IMR-90 (cell line): ENCODE results near the gene PTRHD1. TPM values are rescaled to one million over a fixed set of nuclear protein-coding genes. Genes with fewer than 3 reads are reported as not detected.

Source experiments
- ATAC-seq: fragments of 200-7000 bp; cut with Tn5 transposase; 2 replicates; pipeline ENCODE4 v1.9.1; 2020; ENCODE audit warnings: low read depth, mild to moderate bottlenecking, moderate library complexity
- BruUV-seq: library from RNA; stranded (reverse); fragments of 400-500 nt; replicated peaks from 2 replicates; lab custom pipeline; 2021; lab: Mats Ljungman, UMichigan
- CTCF ChIA-PET: fragments of 300-600 bp; formaldehyde crosslinking; extraction: SDS; loops from one replicate; lab custom pipeline; 2021; ENCODE audit warnings: antibody characterized with exemption; lab: Yijun Ruan, JAX
- POLR2A ChIA-PET: fragments of 300-600 bp; sonication (Branson Sonifier 250); formaldehyde crosslinking; loops from one replicate; lab custom pipeline; 2022; ENCODE audit warnings: antibody characterized with exemption; ENCODE audit not compliant: unreplicated experiment; lab: Charles Lee
- DNase-seq: peaks from one replicate; pipeline ENCODE4 v3.0.0; 2013
- H2AFZ ChIP-seq: replicated peaks from 2 replicates; pipeline ENCODE3; 2013; ENCODE audit warnings: low read length, mild to moderate bottlenecking; ENCODE audit not compliant: poor library complexity
- H2AK5ac ChIP-seq: 2 replicates; pipeline ENCODE4 v1.6.1; 2013; ENCODE audit warnings: low read depth, low read length, inconsistent platforms
- H2AK9ac ChIP-seq: replicated peaks from 2 replicates; pipeline ENCODE3; 2013; ENCODE audit warnings: mild to moderate bottlenecking, low read depth, low read length, moderate library complexity; ENCODE audit not compliant: poor library complexity
- H2BK120ac ChIP-seq: 2 replicates; pipeline ENCODE4 v1.6.1; 2013; ENCODE audit warnings: low read depth, low read length, inconsistent platforms
- H2BK15ac ChIP-seq: 3 replicates; pipeline ENCODE4 v1.6.1; 2013; ENCODE audit warnings: low read depth, low read length, inconsistent platforms
- H2BK20ac ChIP-seq: 2 replicates; pipeline ENCODE4 v1.6.1; 2013; ENCODE audit warnings: low read depth, mild to moderate bottlenecking, inconsistent platforms, low read length, moderate library complexity
- H2BK5ac ChIP-seq: 2 replicates; pipeline ENCODE4 v1.6.1; 2013; ENCODE audit warnings: mild to moderate bottlenecking, low read depth, low read length, inconsistent platforms; ENCODE audit not compliant: poor library complexity, severe bottlenecking
- H3K14ac ChIP-seq: replicated peaks from 2 replicates; pipeline ENCODE4 v1.6.1; 2013; ENCODE audit warnings: low read depth, low read length, inconsistent platforms
- H3K18ac ChIP-seq: 2 replicates; pipeline ENCODE4 v1.6.1; 2013; ENCODE audit warnings: low read depth, low read length, control low read depth
- H3K23ac ChIP-seq: 2 replicates; pipeline ENCODE4 v1.6.1; 2013; ENCODE audit warnings: low read depth, low read length, inconsistent platforms
- H3K27ac ChIP-seq: 2 replicates; pipeline ENCODE4 v1.5.1; 2013; ENCODE audit warnings: mild to moderate bottlenecking, control low read depth, low read length; ENCODE audit not compliant: insufficient read depth
- H3K27me3 ChIP-seq: 2 replicates; pipeline ENCODE4 v1.6.1; 2013; ENCODE audit warnings: low read length; ENCODE audit not compliant: control insufficient read depth, insufficient read depth
- H3K36me3 ChIP-seq: 2 replicates; pipeline ENCODE4 v1.6.1; 2013; ENCODE audit warnings: low read length, mixed read lengths; ENCODE audit not compliant: control insufficient read depth, insufficient read depth
- H3K4ac ChIP-seq: 2 replicates; pipeline ENCODE4 v1.6.1; 2013; ENCODE audit warnings: low read depth, low read length, inconsistent platforms
- H3K4me1 ChIP-seq: 2 replicates; pipeline ENCODE4 v1.6.1; 2013; ENCODE audit warnings: low read length, mixed read lengths; ENCODE audit not compliant: control insufficient read depth, insufficient read depth
- H3K4me2 ChIP-seq: 2 replicates; pipeline ENCODE4 v1.6.1; 2013; ENCODE audit warnings: low read depth, mild to moderate bottlenecking, control low read depth, low read length, moderate library complexity
- H3K4me3 ChIP-seq: 2 replicates; pipeline ENCODE4 v1.5.1; 2013; ENCODE audit warnings: low read depth, mild to moderate bottlenecking, control low read depth, low read length, moderate library complexity; ENCODE audit not compliant: insufficient read depth
- H3K56ac ChIP-seq: 2 replicates; pipeline ENCODE4 v1.6.1; 2013; ENCODE audit warnings: low read length, inconsistent platforms; ENCODE audit not compliant: insufficient read depth; ENCODE audit errors: extremely low read depth
- H3K79me1 ChIP-seq, 2 experiments: 2 replicates each; pipeline ENCODE4 v1.6.1; 2013; ENCODE audit warnings: low read length in 2 of 2, inconsistent platforms in 1 of 2, low read depth in 1 of 2
- H3K9ac ChIP-seq: 2 replicates; pipeline ENCODE4 v1.6.1; 2013; ENCODE audit warnings: low read depth, low read length, control low read depth
- H3K9me1 ChIP-seq: 2 replicates; pipeline ENCODE4 v1.6.1; 2013; ENCODE audit warnings: low read length, inconsistent platforms; ENCODE audit not compliant: insufficient read depth
- H3K9me3 ChIP-seq: 2 replicates; pipeline ENCODE4 v1.6.1; 2013; ENCODE audit warnings: low read length; ENCODE audit not compliant: control insufficient read depth, insufficient read depth
- H4K20me1 ChIP-seq: 2 replicates; pipeline ENCODE4 v1.6.1; 2013; ENCODE audit warnings: low read length, inconsistent platforms; ENCODE audit not compliant: insufficient read depth
- H4K5ac ChIP-seq: 2 replicates; pipeline ENCODE4 v1.6.1; 2013; ENCODE audit warnings: mild to moderate bottlenecking, low read depth, low read length, control low read depth
- H4K8ac ChIP-seq, 2 experiments: 2 replicates each; pipeline ENCODE4 v1.6.1; 2013; ENCODE audit warnings: low read depth in 2 of 2, low read length in 2 of 2, control low read depth in 1 of 2, inconsistent platforms in 1 of 2
- H4K91ac ChIP-seq: 2 replicates; pipeline ENCODE4 v1.6.1; 2013; ENCODE audit warnings: low read depth, low read length, inconsistent platforms; ENCODE audit not compliant: insufficient read depth
- BHLHE40 ChIP-seq: fragments of 150-350 bp; IDR thresholded peaks from 2 replicates; pipeline ENCODE4 v1.6.1; 2016; ENCODE audit warnings: mild to moderate bottlenecking, low read depth, low read length
- CEBPB ChIP-seq: IDR thresholded peaks from 2 replicates; pipeline ENCODE4 v1.6.1; 2012; ENCODE audit warnings: low read depth, low read length, improper control_type of control experiment
- CHD1 ChIP-seq: IDR thresholded peaks from 2 replicates; pipeline ENCODE4 v1.6.1; 2012; ENCODE audit warnings: low read depth, low read length, improper control_type of control experiment
- FOS ChIP-seq: fragments of 150-350 bp; IDR thresholded peaks from 2 replicates; pipeline ENCODE4 v1.6.1; 2016; ENCODE audit warnings: low read depth, low read length
- MAFK ChIP-seq: IDR thresholded peaks from 2 replicates; pipeline ENCODE4 v1.6.1; 2012; ENCODE audit warnings: low read depth, low read length, improper control_type of control experiment
- MAZ ChIP-seq: IDR thresholded peaks from 2 replicates; pipeline ENCODE4 v1.6.1; 2012; ENCODE audit warnings: low read depth, mild to moderate bottlenecking, low read length, improper control_type of control experiment, moderate library complexity, borderline replicate concordance
- MXI1 ChIP-seq: IDR thresholded peaks from 2 replicates; pipeline ENCODE4 v1.6.1; 2012; ENCODE audit warnings: low read depth, mild to moderate bottlenecking, low read length, moderate library complexity, borderline replicate concordance
- NFE2L2 ChIP-seq: fragments of 150-350 bp; IDR thresholded peaks from 2 replicates; pipeline ENCODE4 v1.6.1; 2016; ENCODE audit warnings: low read depth, mild to moderate bottlenecking, low read length
- POLR2A ChIP-seq: IDR thresholded peaks from 2 replicates; pipeline ENCODE4 v1.6.1; 2012; ENCODE audit warnings: mild to moderate bottlenecking, low read depth, low read length
- RAD21 ChIP-seq: IDR thresholded peaks from 2 replicates; pipeline ENCODE4 v1.6.1; 2012; ENCODE audit warnings: low read length, improper control_type of control experiment
- WGBS, 2 experiments: methylation state at CpG; one replicate each; pipeline versions ENCODE4 v1.1.5 to v1.1.7; 2013; ENCODE audit warnings: missing lambda C conversion rate in 2 of 2; ENCODE audit not compliant: insufficient read length in 1 of 2; ENCODE audit errors: extremely low coverage in 2 of 2; 5-methylcytosine and 5-hydroxymethylcytosine counted together
- dilution Hi-C: fragments of 300-500 bp; cut with HindIII; formaldehyde crosslinking; loops from one replicate; pipeline ENCODE4 v1.14.3; 2018; ENCODE audit warnings: low sequenced_read_pairs; ENCODE audit not compliant: unreplicated experiment
- in situ Hi-C: fragments of 300-500 bp; cut with MboI; formaldehyde crosslinking; loops from 3 replicates; pipeline ENCODE4 v1.14.3; 2019; ENCODE audit warnings: low sequenced_read_pairs, inconsistent platforms, mixed read lengths
- intact Hi-C: fragments of 100-400 bp; cut with micrococcal nuclease; formaldehyde crosslinking; loops from 2 replicates; pipeline ENCODE4 v1.10.0; 2022
- polyA plus RNA-seq, 3 experiments: library from polyadenylated mRNA; depleted of rRNA; stranded (reverse); fragments of >200 nt; gene quantifications; 2 replicates each; pipeline ENCODE4 v1.2.3, GENCODE V29; 2012; ENCODE audit warnings: low replicate concordance in 1 of 3
- total RNA-seq: library from RNA; depleted of rRNA; stranded (reverse); fragments of >200 nt; gene quantifications from 2 replicates; pipeline ENCODE4 v1.2.3, GENCODE V29; 2012
- TF ChIP-seq, protein P1 (sequence below): fragments of 150-350 bp; IDR thresholded peaks from 2 replicates; pipeline ENCODE4 v1.6.1; 2016; ENCODE audit warnings: low read depth, mild to moderate bottlenecking, low read length, moderate library complexity, borderline replicate concordance
- TF ChIP-seq, protein P2 (sequence below): conservative IDR thresholded peaks from 2 replicates; pipeline ENCODE4 v1.5.1; 2012; ENCODE audit warnings: mild to moderate bottlenecking, low read depth, low read length, improper control_type of control experiment

The PTRHD1 gene
- total and polyA plus RNA-seq, 2 of the 4 experiments (the other 2 are of a cell fraction), result 11.7 to 30.9 TPM

DNA sequence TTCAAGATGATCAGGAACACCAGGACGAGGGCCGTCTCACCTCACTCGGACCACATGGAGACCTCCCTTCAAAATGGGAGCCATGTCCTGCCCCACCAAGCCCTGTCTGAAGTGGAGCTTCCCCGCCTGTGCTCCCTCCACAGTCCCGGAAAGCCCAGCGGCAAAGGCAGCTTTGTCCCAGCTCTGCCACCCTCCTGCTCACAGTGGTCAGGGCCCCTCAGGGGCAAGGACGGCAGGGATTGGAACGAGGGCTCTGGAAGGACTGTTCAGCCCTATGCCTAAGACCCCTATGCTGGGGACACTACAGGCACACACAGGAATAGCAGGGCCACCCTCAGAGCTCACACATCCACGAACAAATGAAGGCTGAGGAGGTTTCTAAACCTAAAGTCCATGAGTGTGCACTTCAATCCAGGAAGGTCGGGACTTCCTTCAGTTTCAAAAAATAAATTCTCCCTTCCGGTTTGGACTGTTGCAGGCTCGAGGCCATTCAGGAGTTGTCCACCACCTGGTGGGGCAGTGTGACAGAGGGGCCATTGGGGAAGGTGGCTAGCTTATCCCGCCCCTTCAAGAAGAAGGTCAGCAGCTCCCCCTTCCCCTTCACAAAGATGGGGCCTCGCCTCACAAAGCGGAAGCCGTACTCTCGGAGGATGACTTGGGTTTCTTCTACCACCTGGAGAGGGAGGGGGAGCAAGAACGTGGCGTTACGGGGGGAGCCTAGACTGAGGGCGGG is 26.4 kb upstream of the PTRHD1 start:
- H4K20me1 ChIP-seq, result no peaks in the 10 kb centered on the region
- H3K4ac ChIP-seq, result no peak overlapping the region
- ATAC-seq (no peak), DNase-seq (no peak)
- peak overlapping the region; percentile 43 for H2AK9ac ChIP-seq
- no peak overlapping the region for H3K23ac ChIP-seq
- no TSS peak for BruUV-seq
- in situ Hi-C loops, result no loop called here
- no peak overlapping the region for H3K4me3 ChIP-seq
- peak overlapping the region; percentile 25 for H2BK5ac ChIP-seq
- H3K79me1 ChIP-seq, result peaks cover 26 to 63% of the 10 kb centered on the region in 2 experiments
- peak overlapping the region; percentile 31; the same call in 1 of the 2 replicates for H4K5ac ChIP-seq
- peaks cover 11% of the 10 kb centered on the region for H3K9me1 ChIP-seq
- no peak overlapping the region for H3K27ac ChIP-seq
- dilution Hi-C loops, result no loop called here
- ChIA-PET CTCF (no interaction called here), POLR2A (no interaction called here)
- H2BK20ac ChIP-seq, result peak overlapping the region; percentile 62
- intact Hi-C loops, result no loop called here
- H3K56ac ChIP-seq, result no peak overlapping the region
- no peak overlapping the region for H2BK120ac ChIP-seq
- H3K27me3 ChIP-seq, result no peaks in the 10 kb centered on the region
- no peak overlapping the region for H2AFZ ChIP-seq
- no peaks in the 10 kb centered on the region for H3K9me3 ChIP-seq
- H4K8ac ChIP-seq, result 0 out of 4 replicates have a peak overlapping the region, but pooled peaks of 1 of the 2 experiments have one; percentile 7
- no peak overlapping the region for H2BK15ac ChIP-seq
- H2AK5ac ChIP-seq, result peak overlapping the region; percentile 7; the same call in 1 of the 2 replicates
- peaks cover 12% of the 10 kb centered on the region for H3K4me1 ChIP-seq
- WGBS, 2 experiments, result no CpG with 5 or more reads among the region's 21 CpGs
- H3K4me2 ChIP-seq, result no peak overlapping the region
- no peak overlapping the region for H3K14ac ChIP-seq
- peaks cover 46% of the 10 kb centered on the region for H3K36me3 ChIP-seq
- no peak overlapping the region for H3K9ac ChIP-seq
- H4K91ac ChIP-seq, result peak overlapping the region; percentile 13; the same call in 1 of the 2 replicates
- no peak overlapping the region for H3K18ac ChIP-seq
- TF ChIP-seq RAD21 (no peak), MAFK (no peak), MAZ (no peak), CHD1 (no peak), NFE2L2 (no peak), CEBPB (no peak), BHLHE40 (no peak), MXI1 (no peak), POLR2A (no peak), FOS (no peak)
- TF ChIP-seq, protein P1, sequence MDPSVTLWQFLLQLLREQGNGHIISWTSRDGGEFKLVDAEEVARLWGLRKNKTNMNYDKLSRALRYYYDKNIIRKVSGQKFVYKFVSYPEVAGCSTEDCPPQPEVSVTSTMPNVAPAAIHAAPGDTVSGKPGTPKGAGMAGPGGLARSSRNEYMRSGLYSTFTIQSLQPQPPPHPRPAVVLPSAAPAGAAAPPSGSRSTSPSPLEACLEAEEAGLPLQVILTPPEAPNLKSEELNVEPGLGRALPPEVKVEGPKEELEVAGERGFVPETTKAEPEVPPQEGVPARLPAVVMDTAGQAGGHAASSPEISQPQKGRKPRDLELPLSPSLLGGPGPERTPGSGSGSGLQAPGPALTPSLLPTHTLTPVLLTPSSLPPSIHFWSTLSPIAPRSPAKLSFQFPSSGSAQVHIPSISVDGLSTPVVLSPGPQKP, result no peak
- TF ChIP-seq, protein P2, sequence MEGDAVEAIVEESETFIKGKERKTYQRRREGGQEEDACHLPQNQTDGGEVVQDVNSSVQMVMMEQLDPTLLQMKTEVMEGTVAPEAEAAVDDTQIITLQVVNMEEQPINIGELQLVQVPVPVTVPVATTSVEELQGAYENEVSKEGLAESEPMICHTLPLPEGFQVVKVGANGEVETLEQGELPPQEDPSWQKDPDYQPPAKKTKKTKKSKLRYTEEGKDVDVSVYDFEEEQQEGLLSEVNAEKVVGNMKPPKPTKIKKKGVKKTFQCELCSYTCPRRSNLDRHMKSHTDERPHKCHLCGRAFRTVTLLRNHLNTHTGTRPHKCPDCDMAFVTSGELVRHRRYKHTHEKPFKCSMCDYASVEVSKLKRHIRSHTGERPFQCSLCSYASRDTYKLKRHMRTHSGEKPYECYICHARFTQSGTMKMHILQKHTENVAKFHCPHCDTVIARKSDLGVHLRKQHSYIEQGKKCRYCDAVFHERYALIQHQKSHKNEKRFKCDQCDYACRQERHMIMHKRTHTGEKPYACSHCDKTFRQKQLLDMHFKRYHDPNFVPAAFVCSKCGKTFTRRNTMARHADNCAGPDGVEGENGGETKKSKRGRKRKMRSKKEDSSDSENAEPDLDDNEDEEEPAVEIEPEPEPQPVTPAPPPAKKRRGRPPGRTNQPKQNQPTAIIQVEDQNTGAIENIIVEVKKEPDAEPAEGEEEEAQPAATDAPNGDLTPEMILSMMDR, result no peak
